Panc1 (cell line): ENCODE data around the gene CRYAB.

Experiments
- POLR2AphosphoS5 ChIP-seq: IDR thresholded peaks from 2 replicates; pipeline ENCODE4 v1.6.1; 2012; ENCODE audit warnings: mild to moderate bottlenecking, low read depth, low read length, moderate library complexity
- SIN3A ChIP-seq: IDR thresholded peaks from 2 replicates; pipeline ENCODE4 v1.6.1; 2012; ENCODE audit warnings: low read depth, mild to moderate bottlenecking, low read length, moderate library complexity, borderline replicate concordance; ENCODE audit not compliant: insufficient read depth
- TCF7L2 ChIP-seq: IDR thresholded peaks from 2 replicates; pipeline ENCODE4 v1.6.1; 2011; ENCODE audit warnings: mild to moderate bottlenecking, low read depth, low read length, inconsistent platforms
- TF ChIP-seq, protein P1 (sequence below): fragments of 450-650 bp; IDR thresholded peaks from 2 replicates; pipeline ENCODE4 v1.5.1; 2017; ENCODE audit warnings: mild to moderate bottlenecking

GRCh38 chr11:111870522-111870885 lies 41.1 kb downstream of the CRYAB start:
- TF ChIP-seq, protein P1, sequence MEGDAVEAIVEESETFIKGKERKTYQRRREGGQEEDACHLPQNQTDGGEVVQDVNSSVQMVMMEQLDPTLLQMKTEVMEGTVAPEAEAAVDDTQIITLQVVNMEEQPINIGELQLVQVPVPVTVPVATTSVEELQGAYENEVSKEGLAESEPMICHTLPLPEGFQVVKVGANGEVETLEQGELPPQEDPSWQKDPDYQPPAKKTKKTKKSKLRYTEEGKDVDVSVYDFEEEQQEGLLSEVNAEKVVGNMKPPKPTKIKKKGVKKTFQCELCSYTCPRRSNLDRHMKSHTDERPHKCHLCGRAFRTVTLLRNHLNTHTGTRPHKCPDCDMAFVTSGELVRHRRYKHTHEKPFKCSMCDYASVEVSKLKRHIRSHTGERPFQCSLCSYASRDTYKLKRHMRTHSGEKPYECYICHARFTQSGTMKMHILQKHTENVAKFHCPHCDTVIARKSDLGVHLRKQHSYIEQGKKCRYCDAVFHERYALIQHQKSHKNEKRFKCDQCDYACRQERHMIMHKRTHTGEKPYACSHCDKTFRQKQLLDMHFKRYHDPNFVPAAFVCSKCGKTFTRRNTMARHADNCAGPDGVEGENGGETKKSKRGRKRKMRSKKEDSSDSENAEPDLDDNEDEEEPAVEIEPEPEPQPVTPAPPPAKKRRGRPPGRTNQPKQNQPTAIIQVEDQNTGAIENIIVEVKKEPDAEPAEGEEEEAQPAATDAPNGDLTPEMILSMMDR, result no peak
- TF ChIP-seq SIN3A (no peak), POLR2AphosphoS5 (no peak), TCF7L2 (no peak)
